Activated CD8-positive, alpha-beta memory T cell treated with anti-CD3 and anti-CD28 coated beads for 1 hour (primary cell): ENCODE data around the gene COL1A1.

Source experiments
- DNase-seq, 2 donors: peaks; one replicate each; pipeline ENCODE4 v3.0.0-alpha.2; 2020; ENCODE audit warnings: low read depth in 1 of 2; ENCODE audit errors: extremely low read depth in 1 of 2

Gene COL1A1

GRCh38 chr17:50174444-50174843 is 27.0 kb downstream of the COL1A1 start:
- no peak for DNase-seq

- DNase-seq: no peak
Measured at GRCh38 chr17:50173335-50173941, 28.0 kb downstream of the COL1A1 start.

- DNase-seq: no peak
Measured at GRCh38 chr17:50172936-50173334, 28.5 kb downstream of the COL1A1 start.

- no peak for DNase-seq
Measured at GRCh38 chr17:50172130-50172529, 29.3 kb downstream of the COL1A1 start.

GRCh38 chr17:50171371-50172071 is 29.9 kb downstream of the COL1A1 start:
- no peak for DNase-seq

- DNase-seq: no peak
Measured at GRCh38 chr17:50170662-50171370, 30.6 kb downstream of the COL1A1 start.

- DNase-seq: no peak
Measured at GRCh38 chr17:50169881-50170459, 31.5 kb downstream of the COL1A1 start.

GRCh38 chr17:50169121-50169764 is 32.2 kb downstream of the COL1A1 start:
- peak; percentile 25 to 38 for DNase-seq

GRCh38 chr17:50168319-50168718 is 33.1 kb downstream of the COL1A1 start:
- DNase-seq: no peak

- DNase-seq: no peak
Measured at GRCh38 chr17:50167371-50167770, 34.1 kb downstream of the COL1A1 start.

GRCh38 chr17:50166518-50167181 is 34.8 kb downstream of the COL1A1 start:
- no peak for DNase-seq

- no peak for DNase-seq
Measured at GRCh38 chr17:50165867-50166517, 35.4 kb downstream of the COL1A1 start, which contains the start of gene SGCA. SGCA (plus strand) TSS chr17:50166005; CDS start chr17:50166041, 36 bp downstream.

- no peak for DNase-seq
Measured at GRCh38 chr17:50165466-50165865, 36.0 kb downstream of the COL1A1 start.

- no peak for DNase-seq
Measured at GRCh38 chr17:50165066-50165465, 36.4 kb downstream of the COL1A1 start.

GRCh38 chr17:50164697-50164988 is 36.8 kb downstream of the COL1A1 start:
- DNase-seq: no peak

- no peak for DNase-seq
Measured at GRCh38 chr17:50163843-50164696, 37.4 kb downstream of the COL1A1 start.

- DNase-seq: no peak
Measured at GRCh38 chr17:50162466-50163254, 38.8 kb downstream of the COL1A1 start.

GRCh38 chr17:50161911-50162288 is 39.5 kb downstream of the COL1A1 start:
- no peak for DNase-seq
